ENCODE measurements around the gene AGRN. TPM values are rescaled to one million over a fixed set of nuclear protein-coding genes. Genes with fewer than 3 reads are reported as not detected.

AGRN gene
- total RNA-seq, 1 experiment from 2014 or later = 184 TPM

DNA sequence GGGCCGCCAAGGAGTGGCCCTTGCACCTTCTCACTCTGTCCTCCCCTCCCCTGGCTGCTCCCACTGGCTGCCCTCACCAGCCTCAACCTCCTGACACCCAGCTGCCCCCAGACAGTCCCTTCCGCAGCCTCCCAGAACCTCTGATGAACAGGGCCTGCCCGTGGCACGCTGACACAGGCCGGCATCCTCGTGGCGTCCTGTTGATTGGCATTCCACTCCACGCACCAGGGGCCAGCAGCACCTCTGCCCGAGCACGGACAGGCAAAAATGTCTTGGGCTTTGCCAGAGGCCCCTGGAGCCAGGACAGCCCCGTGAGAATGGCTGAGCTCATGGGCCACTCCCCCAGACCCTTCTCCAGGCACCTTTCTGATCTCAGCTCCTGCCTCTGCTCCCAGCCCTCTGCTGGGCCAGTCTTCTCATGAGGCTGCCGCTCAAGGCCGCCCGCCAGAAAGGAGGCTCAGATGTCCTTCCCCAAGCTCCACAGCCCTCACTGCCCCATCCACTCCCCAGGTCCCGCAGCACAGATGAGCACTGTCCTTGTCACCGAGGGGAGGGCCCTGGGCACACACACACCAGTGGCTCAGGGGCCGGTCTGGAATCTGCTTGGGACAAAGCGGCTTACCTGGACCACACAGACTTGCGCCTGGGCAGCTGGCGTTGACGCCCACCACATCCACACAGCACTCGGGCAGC is 70.0 kb downstream of the AGRN start:
- H3K27ac Mint-ChIP-seq = no peak overlapping the region
- CTCF ChIA-PET = interaction anchor here (1.0 kb wide), 1 partner anchor 88 kb away, joined by 3 read pairs; no protein-coding TSS in a partner anchor
- no peak overlapping the region for H3K4me3 Mint-ChIP-seq
- 0 out of 2 replicates have a peak, but pooled peaks cover 2% of the 10 kb centered on the region for H3K36me3 Mint-ChIP-seq
- no peaks in the 10 kb centered on the region for H3K4me1 Mint-ChIP-seq
- POLR2A ChIA-PET = no interaction called here
- DNase-seq (ENCODE audit: low spot score) = no peak
- ATAC-seq = no peak
- peaks cover 8% of the 10 kb centered on the region for H3K27me3 Mint-ChIP-seq (ENCODE audit: low read depth)
- TF ChIP-seq PRDM15 (CRISPR knock-in tag; IDR thresholded peaks at IDR 0.05) = no peak
- no peak for TF ChIP-seq ATF6 (CRISPR knock-in tag; IDR thresholded peaks at IDR 0.05)
- TF ChIP-seq, protein P1, sequence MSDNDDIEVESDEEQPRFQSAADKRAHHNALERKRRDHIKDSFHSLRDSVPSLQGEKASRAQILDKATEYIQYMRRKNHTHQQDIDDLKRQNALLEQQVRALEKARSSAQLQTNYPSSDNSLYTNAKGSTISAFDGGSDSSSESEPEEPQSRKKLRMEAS (CRISPR knock-in tag; IDR thresholded peaks at IDR 0.05) = no peak
- TF ChIP-seq, protein P2, sequence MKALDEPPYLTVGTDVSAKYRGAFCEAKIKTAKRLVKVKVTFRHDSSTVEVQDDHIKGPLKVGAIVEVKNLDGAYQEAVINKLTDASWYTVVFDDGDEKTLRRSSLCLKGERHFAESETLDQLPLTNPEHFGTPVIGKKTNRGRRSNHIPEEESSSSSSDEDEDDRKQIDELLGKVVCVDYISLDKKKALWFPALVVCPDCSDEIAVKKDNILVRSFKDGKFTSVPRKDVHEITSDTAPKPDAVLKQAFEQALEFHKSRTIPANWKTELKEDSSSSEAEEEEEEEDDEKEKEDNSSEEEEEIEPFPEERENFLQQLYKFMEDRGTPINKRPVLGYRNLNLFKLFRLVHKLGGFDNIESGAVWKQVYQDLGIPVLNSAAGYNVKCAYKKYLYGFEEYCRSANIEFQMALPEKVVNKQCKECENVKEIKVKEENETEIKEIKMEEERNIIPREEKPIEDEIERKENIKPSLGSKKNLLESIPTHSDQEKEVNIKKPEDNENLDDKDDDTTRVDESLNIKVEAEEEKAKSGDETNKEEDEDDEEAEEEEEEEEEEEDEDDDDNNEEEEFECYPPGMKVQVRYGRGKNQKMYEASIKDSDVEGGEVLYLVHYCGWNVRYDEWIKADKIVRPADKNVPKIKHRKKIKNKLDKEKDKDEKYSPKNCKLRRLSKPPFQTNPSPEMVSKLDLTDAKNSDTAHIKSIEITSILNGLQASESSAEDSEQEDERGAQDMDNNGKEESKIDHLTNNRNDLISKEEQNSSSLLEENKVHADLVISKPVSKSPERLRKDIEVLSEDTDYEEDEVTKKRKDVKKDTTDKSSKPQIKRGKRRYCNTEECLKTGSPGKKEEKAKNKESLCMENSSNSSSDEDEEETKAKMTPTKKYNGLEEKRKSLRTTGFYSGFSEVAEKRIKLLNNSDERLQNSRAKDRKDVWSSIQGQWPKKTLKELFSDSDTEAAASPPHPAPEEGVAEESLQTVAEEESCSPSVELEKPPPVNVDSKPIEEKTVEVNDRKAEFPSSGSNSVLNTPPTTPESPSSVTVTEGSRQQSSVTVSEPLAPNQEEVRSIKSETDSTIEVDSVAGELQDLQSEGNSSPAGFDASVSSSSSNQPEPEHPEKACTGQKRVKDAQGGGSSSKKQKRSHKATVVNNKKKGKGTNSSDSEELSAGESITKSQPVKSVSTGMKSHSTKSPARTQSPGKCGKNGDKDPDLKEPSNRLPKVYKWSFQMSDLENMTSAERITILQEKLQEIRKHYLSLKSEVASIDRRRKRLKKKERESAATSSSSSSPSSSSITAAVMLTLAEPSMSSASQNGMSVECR (CRISPR knock-in tag; IDR thresholded peaks at IDR 0.05; ENCODE audit: borderline replicate concordance) = no peak
- TF ChIP-seq RELA (CRISPR knock-in tag; IDR thresholded peaks at IDR 0.05; ENCODE audit: borderline replicate concordance) = no peak
- TF ChIP-seq SOX15 (CRISPR knock-in tag; IDR thresholded peaks at IDR 0.05) = no peak
- no peak for TF ChIP-seq JUN (CRISPR knock-in tag; IDR thresholded peaks at IDR 0.05)
- no peak for TF ChIP-seq PRRX2 (CRISPR knock-in tag; IDR thresholded peaks at IDR 0.05)
- TF ChIP-seq GTF2I (CRISPR knock-in tag; conservative IDR thresholded peaks at IDR 0.05) = no peak
- TF ChIP-seq ZNF423 (CRISPR knock-in tag; IDR thresholded peaks at IDR 0.05) = no peak
- H3K9me3 Mint-ChIP-seq = peaks cover 6% of the 10 kb centered on the region

DNA sequence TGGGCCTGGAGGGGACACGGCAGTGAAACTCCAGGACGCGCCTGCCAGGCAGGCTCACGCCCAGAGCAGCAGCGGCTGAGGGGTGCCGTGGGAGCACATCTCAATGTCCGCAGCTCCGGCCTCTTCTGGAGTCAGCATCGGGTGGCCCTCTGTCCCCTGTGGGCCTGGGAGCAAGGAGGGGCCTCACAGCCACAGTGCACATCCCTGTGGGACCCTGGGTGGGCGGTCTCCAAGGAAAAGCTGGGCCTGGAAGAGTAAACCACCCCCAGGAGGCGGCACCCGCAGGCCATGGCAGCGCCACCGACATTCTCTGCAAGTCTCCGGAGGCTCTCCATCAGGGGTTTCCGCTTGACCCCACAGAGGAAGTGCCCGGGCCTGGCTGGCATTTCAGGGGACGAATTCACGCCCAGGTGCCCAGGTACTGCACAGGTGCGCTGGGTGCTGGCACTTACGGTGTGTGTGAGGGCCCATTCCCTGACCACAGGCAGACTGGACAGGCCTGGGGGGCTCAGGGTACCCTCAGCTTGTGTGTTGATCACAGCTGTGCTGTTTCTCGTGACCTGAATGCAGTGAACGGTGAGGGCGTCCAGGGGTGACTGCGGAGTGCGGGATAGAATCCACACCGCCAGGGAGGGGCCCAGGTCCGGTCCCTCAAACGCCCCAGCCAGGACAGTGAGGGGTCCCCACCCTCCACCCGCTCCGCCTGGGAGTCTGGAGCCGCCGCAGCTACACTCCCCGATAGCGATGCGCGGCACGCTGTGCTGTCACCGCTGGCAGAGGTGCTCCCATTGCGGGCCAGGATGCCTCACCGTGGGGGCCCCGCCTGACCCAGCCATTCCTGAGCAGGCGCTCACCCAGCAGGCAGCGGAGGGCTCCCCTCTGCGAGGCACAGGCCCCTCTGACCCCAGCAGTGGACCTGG is 70.8 kb downstream of the AGRN start:
- Mint-ChIP-seq H3K4me3 (no peak overlapping the region), H3K4me1 (no peaks in the 10 kb centered on the region), H3K9me3 (peaks cover 14% of the 10 kb centered on the region), H3K27ac (no peak overlapping the region), H3K36me3 (0 out of 2 replicates have a peak, but pooled peaks cover 7% of the 10 kb centered on the region), H3K27me3 (ENCODE audit: low read depth) (peaks cover 11% of the 10 kb centered on the region)
- DNase-seq (ENCODE audit: low spot score) (no peak), ATAC-seq (no peak)
- CTCF ChIA-PET = interaction anchor here (1.0 kb wide), 1 partner anchor 88 kb away, joined by 3 read pairs; no protein-coding TSS in a partner anchor
- no peak for TF ChIP-seq ZNF416 (CRISPR knock-in tag; IDR thresholded peaks at IDR 0.05)
- no peak for TF ChIP-seq ESRRA (CRISPR knock-in tag; IDR thresholded peaks at IDR 0.05; ENCODE audit: borderline replicate concordance)
- TF ChIP-seq GRHL2 (CRISPR knock-in tag; IDR thresholded peaks at IDR 0.05; ENCODE audit: insufficient replicate concordance, severe bottlenecking) = no peak
- TF ChIP-seq TEAD1 (CRISPR knock-in tag; IDR thresholded peaks at IDR 0.05) = no peak
- TF ChIP-seq, protein P3, sequence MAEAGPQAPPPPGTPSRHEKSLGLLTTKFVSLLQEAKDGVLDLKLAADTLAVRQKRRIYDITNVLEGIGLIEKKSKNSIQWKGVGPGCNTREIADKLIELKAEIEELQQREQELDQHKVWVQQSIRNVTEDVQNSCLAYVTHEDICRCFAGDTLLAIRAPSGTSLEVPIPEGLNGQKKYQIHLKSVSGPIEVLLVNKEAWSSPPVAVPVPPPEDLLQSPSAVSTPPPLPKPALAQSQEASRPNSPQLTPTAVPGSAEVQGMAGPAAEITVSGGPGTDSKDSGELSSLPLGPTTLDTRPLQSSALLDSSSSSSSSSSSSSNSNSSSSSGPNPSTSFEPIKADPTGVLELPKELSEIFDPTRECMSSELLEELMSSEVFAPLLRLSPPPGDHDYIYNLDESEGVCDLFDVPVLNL (CRISPR knock-in tag; IDR thresholded peaks at IDR 0.05; ENCODE audit: borderline replicate concordance, low read depth) = no peak
- TF ChIP-seq SOX15 (CRISPR knock-in tag; IDR thresholded peaks at IDR 0.05) = no peak
- POLR2A ChIA-PET = no interaction called here

All from WTC11 (cell line).